HG03135 (cell line): ENCODE data around the gene DAAM1.

Source experiments
- ATAC-seq: cut with Tn5 transposase; IDR thresholded peaks from one replicate; pipeline ENCODE4 v1.9.1; 2021; ENCODE audit warnings: mild to moderate bottlenecking, moderate library complexity; ENCODE audit not compliant: unreplicated experiment

DAAM1 gene

DNA sequence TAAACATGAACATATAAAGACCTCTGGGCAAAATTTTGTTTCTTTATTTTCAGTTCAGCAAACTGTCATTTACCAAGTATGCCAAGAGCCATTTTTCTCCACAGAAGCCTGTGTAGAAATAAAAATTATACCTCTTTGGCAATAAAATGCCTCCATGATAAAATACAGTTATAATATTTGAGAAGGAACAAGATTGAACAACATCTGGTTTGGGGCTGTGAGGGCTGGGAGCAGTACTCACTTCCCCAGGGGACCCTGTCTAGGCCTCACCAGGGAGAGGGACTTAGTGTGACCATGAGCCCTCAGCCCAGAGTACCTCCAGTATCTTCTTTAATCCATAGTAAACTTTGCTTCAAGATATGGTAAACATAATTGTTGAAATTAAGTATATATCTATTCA is 65.1 kb downstream of the DAAM1 start:
- ATAC-seq = no peak

DNA sequence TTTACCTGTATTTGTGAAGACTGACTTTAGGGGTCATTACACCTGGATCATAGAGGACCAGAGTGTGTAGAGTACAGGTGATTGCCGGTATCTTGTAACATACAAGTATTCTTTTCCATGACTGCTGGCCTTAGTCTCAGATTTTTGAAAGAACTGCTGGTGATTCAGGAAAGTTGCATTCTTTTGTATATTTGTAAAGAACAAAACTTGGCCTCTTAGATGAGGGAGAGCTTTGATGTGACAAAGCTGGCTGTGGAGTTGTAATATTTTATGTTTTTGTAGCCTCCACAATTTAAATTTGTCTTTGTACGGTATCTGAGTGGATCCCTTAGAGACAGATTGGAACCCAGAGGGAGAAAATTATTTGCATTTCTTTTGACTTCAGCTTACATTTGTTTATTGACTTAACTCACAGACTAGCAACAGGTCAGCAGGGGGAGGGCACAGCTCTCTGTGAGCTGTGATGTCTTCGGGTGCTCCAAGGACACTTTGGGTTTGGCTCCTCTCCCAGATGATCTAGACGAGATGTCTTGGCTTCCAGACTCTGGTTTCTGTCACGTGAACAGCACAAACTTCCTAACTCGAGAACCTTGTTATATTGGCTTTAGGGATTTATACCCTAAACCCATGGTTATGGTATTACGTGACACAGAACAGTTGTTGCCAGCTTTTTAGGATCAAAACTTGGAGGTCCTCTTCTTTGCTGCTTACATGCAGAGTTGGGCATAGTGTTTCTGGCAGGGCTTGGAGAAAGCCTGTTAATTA is 65.9 kb downstream of the DAAM1 start:
- ATAC-seq = peak; percentile 22

DNA sequence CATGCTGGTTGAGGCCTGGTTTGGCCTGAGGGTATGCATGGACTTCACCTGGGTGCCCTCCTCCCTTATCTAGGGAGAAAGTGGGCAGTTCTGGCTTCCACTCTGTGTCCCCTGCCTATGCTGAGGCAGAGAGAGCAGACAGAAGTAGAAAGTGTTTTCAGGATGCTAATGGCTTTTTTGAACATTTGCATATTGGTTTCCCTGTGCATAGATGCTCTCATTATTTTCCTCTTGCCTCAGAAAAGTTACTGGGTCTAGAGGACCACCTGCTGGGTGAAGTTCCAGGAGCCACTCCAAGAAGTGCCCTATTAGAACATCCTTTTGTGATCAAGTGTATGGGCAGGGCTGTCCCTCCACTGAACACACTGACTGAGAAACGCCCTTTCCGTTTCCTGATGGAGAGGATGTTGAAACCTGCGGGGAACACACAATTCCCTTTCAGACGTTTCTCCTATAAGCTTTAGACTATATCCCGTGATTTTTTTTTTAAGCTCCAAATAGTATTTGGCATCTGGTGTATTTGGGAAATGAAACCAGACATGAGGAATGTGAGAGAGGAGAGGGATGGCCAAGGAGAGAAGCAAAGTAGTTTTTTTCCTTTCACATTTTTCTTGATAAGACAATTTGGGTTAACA is 66.6 kb downstream of the DAAM1 start:
- ATAC-seq = peak; percentile 79

DNA sequence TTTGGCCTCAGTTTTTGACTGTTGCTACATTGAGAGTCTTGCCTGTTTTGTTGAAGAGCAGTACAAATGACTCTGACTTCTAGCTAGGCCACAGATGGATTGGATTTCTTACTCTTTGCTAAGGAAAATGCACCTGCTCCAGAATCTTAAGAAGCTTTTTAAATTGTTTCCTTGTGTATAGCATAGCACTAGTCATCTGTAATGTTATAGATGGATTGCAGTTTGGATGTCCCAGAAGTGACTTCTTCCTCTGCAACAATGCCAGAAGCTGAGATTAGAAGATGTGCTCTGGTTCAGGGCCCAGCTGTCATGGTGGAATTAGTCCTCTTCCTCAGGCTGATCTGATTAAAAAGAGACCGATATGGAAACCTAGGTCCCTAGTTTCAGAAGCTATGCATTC is 67.9 kb downstream of the DAAM1 start:
- no peak for ATAC-seq

DNA sequence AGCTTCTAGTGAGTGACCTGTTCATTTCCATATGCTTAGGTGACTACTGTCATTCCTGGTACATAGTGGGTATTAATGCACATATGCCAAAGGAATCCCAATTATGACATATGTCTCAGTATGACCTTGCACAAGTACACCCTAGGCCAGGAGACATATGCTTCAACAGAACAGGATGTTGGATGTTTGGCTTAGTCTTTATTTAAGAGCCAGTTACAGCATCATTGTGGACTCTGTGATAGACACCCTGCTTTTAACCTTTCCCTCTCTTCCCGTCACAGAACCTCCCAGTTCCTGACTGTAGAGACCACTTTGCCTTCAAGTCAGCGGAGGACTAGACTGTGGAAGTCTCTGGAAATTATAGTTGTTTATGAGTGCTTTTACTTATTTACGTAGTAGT is 72.9 kb downstream of the DAAM1 start:
- ATAC-seq = no peak

DNA sequence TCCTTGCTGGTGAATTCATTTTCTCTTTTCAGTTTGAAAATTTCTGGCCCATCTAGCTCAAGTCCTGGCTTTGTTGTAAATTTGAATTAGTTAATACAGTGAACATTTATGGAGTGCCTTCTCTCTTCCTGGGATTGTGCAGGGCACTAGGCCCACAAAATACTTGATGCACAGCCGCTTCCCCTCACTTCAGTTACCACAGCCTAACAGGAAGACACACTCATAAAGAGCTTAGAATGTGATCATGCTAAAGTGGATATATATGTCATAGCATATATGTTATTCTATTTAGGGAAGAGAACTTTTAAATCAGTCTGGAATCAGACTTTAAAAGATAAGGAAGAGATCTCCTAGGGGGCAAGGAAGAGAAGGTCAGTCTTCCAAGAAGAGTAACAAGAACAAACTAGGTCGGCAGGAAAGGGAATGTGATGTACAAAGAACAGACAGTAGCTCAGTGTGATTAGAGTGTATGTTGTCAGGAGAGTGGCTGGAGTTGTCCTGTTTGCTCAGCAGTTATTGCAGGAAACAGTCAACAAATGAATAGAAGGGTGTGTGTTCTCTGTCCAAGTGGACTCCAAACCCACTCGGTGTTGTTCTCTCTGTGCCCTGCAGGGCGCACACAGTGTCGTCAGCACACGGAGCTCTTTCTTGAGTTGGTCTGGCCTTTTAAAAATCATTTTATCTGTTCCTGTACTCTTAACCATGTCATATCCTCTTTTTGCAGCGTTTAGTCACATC is 74.4 kb downstream of the DAAM1 start:
- no peak for ATAC-seq

DNA sequence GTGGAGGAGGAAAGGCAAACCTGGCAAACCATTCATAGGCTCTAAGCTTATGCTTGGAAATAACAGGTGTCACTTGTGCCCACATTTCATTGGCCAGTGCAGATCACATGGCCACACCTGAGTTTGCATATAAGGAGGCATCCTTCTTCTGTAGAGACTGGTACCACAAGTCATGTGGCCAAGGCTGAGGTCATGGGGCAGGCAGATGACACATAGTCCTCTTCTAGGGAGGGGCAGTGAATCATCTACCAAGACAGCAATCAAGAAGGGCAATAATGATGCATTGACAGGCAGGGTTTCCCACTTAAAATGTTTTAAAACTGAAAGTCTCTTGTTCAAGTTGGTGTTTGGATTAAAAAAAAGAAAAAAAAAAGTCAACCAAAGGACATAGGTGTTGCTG is 77.3 kb downstream of the DAAM1 start:
- no peak for ATAC-seq

DNA sequence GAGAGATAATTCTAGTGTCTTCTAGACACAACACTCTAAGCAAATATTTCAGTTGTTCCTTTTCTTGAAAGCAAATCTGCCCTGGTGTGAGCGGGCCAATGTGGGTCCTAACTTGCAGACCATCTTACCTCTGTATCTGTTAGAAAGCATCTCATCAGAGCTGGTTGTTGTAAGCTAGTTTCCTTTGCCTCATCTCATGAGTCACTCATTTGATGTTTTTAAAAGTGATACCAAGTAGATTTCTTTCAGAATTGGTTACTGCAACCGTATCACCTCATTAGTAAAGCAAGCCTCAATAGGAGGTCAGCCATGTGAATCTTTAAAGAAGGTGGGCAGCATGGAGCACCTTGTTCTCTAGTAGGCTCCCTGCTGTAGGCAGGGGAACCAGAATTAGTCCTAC is 78.6 kb downstream of the DAAM1 start:
- no peak for ATAC-seq

DNA sequence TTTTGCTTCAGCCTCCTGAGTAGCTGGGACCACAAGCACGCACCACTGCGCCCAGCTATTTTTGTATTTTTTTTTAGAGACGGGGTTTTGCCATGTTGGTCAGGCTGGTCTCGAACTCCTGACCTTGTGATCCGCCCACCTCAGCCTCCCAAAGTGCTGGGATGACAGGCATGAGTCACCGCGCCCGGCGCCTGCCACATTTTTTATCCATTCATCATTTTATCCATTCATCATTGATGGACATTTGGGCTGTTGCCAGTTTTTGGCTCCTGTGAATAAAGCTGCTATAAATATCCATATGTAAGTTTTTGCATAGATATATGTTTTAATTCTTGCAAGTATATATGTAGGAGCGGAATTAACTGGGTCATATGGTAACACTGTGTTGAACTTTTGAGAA is 79.5 kb downstream of the DAAM1 start:
- no peak for ATAC-seq

DNA sequence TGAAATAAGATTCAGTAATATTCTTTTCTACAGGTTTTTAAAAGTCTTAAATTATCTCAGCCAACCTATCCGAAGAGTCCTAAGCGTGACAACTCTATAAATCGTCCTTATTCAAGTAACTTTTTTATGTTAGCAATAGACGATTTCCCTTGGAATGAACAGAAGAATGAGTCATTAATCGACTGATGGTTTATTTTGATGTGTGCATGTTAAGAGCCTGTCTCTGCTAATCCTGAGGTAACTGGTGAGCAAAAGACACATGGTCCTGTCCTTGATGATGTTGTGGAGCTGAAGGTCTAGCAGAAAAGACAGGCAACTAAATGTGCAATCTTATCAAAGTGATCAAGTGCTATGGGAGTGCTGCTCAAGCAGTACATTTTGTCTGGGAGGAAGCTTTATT is 80.4 kb downstream of the DAAM1 start:
- no peak for ATAC-seq

DNA sequence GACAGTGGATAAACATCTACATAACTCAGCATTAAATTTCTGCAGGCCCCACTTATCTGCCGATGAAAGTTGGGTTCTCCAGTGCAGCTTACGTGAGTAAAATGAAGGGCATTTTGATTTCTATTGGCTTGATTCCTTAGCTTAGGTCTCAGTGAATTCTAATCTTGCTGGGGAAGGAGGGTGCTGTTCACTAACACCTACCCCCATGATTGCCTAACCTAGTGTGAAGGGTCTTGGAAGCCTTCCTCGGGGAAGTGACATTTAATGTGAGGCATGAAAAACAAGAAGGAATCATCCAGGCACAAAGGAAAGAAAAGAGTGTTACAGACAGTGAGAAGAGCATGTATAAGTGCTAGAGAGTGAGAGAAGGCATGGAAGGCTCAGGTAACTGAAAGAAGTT is 81.0 kb downstream of the DAAM1 start:
- ATAC-seq = no peak

DNA sequence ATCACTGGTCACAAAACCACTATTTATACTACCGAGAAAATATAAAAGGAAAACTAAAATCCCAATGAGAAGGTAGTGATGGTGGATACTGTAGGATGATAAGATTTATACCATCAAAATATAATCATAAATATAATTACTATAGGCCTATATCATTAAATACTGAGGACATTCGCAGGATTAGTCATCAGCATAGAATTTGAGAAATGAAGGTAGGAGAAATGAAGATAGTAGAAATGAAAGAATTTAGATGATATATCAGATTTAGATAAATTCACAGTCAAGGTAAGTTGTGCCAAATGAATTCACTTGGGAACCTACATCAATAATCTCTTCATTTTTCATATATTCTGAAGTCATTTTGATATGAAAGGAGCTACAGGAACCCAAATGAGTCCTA is 82.8 kb downstream of the DAAM1 start:
- ATAC-seq = no peak

DNA sequence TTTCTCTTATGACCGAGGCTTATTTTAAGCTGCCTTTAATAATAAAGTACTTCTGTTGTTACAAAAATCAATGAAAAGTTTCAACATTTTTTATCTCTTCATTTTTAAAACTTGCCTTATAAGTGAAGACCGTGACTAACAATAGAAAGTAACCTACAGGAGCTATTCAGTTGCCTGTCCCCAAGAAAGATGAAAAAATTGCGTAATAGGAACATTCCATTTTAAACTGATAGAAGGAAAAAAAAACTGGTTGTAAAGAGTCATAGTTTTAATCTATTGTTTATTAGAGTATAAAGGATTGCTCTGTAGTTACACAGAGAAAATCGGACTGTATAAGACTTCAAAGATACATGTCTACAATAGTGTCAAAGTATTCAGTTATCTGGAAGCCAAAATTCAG is 83.3 kb downstream of the DAAM1 start:
- no peak for ATAC-seq

DNA sequence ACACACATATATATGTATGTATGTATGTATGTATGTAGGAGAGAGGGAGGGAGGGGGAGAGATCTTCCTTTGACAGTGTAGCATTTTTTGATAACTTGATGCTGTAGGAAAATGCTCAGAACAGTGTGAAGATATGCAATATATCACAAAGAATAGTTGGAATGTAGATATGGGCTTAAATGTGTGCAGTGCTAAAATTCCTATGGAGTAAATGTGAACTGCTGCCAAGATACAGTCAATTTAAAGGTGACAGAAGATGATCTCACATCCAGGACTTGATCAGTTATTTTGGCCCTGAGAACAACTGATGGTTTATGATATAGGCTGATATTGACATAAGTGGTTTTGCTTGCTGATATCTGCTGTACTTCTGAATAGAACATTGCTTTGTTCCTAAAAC is 84.2 kb downstream of the DAAM1 start:
- ATAC-seq = no peak

DNA sequence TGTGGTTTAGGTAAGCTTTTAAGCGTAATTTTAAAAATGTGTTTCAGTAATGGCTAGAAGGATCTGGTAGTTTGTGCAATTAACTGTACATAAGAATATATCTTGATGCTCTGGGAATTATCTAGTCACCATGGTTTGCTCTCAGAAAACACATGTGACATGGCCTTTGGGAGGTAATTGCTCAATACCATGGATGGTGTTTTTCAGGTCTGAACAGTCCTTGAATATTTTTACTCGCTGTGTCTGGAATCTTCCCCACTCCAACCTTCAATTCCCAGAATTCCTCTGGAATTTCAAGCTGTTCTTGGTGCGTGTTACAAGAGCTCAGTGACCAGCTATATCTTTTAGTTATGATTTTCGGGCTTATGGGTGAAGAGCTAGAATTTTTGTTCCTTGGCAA is 85.3 kb downstream of the DAAM1 start:
- ATAC-seq = no peak

DNA sequence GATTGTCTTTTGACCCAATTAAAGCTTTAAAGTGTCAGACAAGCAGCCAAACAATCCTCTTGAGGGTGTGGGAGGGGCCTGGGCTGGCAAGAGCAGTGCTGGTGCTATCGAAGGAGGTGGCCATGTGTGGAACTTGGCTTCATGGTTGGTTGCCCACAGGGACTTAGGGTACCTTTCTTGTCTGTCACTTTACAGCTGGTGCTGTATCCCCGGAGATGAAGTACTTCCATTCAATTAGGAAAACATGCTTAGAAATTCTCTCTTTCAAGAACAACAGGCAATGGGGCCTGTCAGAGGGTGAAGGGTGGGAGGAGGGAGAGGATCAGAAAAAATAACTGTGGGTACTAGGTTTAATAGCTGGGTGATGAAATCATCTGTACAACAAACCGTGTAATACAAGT is 86.5 kb downstream of the DAAM1 start:
- ATAC-seq = peak; percentile 54

DNA sequence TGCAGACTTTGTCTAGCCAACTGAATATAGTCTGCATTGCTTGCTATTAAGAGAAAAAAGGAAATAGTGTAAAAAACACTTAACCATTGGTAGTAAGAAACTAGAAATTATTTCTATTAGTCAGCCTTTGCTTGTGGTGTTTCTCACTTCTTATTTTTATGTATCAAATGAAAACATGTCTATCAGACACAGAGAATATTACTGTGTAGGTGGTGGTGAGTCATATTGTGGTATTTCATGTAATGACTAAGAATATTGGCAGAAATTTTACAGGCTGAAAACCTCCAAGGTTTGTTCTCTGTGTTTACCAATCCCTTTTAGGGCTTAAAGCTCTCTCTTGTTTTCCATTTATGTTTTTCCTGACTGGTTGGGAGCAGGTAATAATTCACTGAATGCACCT is 87.2 kb downstream of the DAAM1 start:
- peak; percentile 88 for ATAC-seq

DNA sequence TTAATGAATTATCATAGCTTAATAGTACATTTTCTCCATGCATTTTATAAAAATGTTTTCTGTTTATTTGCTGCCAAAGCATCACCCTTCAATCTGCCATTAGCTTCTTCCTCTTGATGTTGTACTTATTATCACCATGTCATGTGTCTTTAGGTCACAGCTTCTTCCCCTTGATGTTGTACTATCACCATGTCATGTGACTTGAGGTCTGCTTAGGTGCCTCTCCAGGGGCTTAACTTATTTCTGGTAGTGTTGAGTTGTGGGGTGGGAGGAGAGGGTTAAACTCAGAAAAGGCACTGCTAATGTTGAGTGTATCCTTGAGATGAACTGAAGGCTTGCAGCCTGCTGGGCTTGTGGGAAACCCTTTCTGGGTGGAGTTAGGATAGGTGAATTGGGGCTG is 87.8 kb downstream of the DAAM1 start:
- no peak for ATAC-seq

DNA sequence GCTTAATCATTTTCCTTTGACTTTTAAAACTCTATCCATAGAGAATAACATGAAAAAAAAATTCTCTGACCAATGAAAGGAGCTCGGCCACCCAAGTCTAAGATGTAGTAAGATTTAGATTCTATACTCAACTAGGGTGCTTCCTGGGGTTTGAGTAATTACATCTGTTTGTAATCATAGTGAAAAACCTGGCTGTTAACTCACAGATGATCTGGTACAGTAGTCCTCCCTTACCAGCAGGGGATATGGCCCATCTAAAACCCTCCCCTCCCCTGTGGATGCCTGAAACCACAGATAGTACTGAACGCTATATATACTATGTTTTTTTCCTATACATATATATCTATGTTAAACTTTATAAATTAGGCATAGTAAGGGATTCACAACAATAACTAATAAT is 89.2 kb downstream of the DAAM1 start:
- no peak for ATAC-seq

DNA sequence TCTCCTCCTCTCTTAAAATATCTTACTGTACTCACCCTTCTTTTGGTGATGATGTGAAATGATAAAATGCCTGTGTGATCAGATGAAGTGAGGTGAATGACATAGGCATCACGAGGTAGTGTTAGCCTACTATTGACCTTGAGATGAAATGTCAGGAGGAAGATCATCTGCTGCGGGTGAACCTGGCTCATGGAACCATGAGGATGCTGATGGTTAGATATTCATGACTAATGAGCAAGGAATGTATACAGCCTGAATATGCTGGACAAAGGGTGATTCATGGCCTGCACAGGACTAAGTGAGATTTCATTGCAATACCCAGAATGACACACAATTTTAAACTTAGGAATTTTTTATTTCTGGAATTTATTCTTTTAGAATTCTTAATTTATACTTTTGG is 89.6 kb downstream of the DAAM1 start:
- ATAC-seq = no peak

DNA sequence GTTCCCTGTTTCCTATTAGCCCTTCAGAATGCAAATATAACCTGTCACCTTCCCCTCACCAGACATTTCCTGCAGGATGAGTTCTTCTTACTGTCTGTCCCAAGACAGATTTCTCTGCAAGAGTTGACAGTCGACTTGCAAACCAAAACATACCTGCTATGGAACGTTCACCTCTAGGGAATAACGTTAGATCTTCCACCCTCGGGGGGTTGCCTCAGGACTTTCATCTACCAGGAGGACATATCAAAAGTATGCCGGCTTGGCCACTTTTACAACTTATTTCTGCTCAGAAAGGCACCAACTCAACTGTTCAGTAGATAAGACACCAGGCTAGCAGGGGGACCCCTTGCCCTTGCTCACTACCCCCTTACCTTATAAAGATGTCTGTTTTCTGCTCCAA is 92.5 kb downstream of the DAAM1 start:
- no peak for ATAC-seq
